ENCODE results near the gene MINDY4B. TPM values are rescaled to one million over a fixed set of nuclear protein-coding genes. Genes with fewer than 3 reads are reported as not detected.

Gene MINDY4B
- total and polyA plus RNA-seq, 2 of the 13 experiments (the other 11 are each of a cell fraction or from before 2014, with no cell fraction given), result not detected

DNA sequence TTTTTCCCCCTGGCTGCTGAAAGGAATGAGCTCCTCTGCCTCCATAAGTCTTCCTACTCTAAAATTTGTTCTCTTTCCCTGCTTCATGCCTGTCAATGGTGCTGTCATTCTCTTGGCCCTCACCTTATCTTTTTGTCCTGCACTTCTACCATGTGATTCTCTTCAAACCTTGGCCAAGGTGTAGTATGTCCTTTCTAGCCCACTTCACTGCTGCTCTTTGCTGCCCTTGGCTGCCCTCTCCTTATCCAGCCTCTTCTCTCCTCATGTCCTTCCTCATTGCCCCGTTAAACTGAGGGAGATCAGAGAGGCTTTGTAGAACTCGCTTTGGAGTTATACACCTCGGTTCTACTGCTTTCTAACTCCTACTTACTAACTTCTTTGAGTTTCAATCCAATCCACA is 19.7 kb downstream of the MINDY4B start (continued):
- TF ChIP-seq, protein P1, sequence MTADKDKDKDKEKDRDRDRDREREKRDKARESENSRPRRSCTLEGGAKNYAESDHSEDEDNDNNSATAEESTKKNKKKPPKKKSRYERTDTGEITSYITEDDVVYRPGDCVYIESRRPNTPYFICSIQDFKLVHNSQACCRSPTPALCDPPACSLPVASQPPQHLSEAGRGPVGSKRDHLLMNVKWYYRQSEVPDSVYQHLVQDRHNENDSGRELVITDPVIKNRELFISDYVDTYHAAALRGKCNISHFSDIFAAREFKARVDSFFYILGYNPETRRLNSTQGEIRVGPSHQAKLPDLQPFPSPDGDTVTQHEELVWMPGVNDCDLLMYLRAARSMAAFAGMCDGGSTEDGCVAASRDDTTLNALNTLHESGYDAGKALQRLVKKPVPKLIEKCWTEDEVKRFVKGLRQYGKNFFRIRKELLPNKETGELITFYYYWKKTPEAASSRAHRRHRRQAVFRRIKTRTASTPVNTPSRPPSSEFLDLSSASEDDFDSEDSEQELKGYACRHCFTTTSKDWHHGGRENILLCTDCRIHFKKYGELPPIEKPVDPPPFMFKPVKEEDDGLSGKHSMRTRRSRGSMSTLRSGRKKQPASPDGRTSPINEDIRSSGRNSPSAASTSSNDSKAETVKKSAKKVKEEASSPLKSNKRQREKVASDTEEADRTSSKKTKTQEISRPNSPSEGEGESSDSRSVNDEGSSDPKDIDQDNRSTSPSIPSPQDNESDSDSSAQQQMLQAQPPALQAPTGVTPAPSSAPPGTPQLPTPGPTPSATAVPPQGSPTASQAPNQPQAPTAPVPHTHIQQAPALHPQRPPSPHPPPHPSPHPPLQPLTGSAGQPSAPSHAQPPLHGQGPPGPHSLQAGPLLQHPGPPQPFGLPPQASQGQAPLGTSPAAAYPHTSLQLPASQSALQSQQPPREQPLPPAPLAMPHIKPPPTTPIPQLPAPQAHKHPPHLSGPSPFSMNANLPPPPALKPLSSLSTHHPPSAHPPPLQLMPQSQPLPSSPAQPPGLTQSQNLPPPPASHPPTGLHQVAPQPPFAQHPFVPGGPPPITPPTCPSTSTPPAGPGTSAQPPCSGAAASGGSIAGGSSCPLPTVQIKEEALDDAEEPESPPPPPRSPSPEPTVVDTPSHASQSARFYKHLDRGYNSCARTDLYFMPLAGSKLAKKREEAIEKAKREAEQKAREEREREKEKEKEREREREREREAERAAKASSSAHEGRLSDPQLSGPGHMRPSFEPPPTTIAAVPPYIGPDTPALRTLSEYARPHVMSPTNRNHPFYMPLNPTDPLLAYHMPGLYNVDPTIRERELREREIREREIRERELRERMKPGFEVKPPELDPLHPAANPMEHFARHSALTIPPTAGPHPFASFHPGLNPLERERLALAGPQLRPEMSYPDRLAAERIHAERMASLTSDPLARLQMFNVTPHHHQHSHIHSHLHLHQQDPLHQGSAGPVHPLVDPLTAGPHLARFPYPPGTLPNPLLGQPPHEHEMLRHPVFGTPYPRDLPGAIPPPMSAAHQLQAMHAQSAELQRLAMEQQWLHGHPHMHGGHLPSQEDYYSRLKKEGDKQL (CRISPR knock-in tag; IDR thresholded peaks at IDR 0.05; ENCODE audit: low read depth), result no peak
- TF ChIP-seq ZNF883 (CRISPR knock-in tag; IDR thresholded peaks at IDR 0.05; ENCODE audit: not compliant biosample characterization) (no peak), ZSCAN22 (CRISPR knock-in tag; IDR thresholded peaks at IDR 0.05) (no peak), TCF7 (IDR thresholded peaks at IDR 0.05; ENCODE audit: low read depth) (no peak), SMAD9 (CRISPR knock-in tag; IDR thresholded peaks at IDR 0.05) (no peak), BORCS8-MEF2B (CRISPR knock-in tag; IDR thresholded peaks at IDR 0.05) (no peak)
- TF ChIP-seq, protein P2, sequence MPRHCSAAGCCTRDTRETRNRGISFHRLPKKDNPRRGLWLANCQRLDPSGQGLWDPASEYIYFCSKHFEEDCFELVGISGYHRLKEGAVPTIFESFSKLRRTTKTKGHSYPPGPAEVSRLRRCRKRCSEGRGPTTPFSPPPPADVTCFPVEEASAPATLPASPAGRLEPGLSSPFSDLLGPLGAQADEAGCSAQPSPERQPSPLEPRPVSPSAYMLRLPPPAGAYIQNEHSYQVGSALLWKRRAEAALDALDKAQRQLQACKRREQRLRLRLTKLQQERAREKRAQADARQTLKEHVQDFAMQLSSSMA (CRISPR knock-in tag; IDR thresholded peaks at IDR 0.05), result no peak
- TF ChIP-seq, protein P3, sequence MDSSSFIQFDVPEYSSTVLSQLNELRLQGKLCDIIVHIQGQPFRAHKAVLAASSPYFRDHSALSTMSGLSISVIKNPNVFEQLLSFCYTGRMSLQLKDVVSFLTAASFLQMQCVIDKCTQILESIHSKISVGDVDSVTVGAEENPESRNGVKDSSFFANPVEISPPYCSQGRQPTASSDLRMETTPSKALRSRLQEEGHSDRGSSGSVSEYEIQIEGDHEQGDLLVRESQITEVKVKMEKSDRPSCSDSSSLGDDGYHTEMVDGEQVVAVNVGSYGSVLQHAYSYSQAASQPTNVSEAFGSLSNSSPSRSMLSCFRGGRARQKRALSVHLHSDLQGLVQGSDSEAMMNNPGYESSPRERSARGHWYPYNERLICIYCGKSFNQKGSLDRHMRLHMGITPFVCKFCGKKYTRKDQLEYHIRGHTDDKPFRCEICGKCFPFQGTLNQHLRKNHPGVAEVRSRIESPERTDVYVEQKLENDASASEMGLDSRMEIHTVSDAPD (CRISPR knock-in tag; IDR thresholded peaks at IDR 0.05), result no peak
